HEK293 (cell line): Measurements from ENCODE around the gene ID1.
"Not testable (repeated sequence)": the region's sequence is repeated elsewhere in the genome, so short reads cannot be mapped to it uniquely, and the experiment has no call there.

Source experiments
- CTCF ChIA-PET: fragments of 350-600 bp; formaldehyde crosslinking; extraction: SDS; loops from one replicate; lab custom pipeline; 2021; ENCODE audit warnings: antibody characterized with exemption; lab: Yijun Ruan, JAX
- POLR2A ChIA-PET: fragments of 300-600 bp; formaldehyde crosslinking; extraction: SDS; loops from one replicate; lab custom pipeline; 2020; ENCODE audit warnings: antibody characterized with exemption, inconsistent platforms; lab: Yijun Ruan, JAX
- H3K27ac ChIP-seq: fragments of 200-500 bp; sonication (Bioruptor generic); 2 replicates; pipeline ENCODE4 v1.5.1; 2014; ENCODE audit warnings: low read depth, low read length, control low read depth, inconsistent platforms; ENCODE audit errors: extremely low read depth
- H3K36me3 ChIP-seq, 2 experiments: fragments of 200-500 bp in 1 of 2; sonication (Bioruptor generic) in 1 of 2; 1 replicate in 1 of 2; 2 replicates in 1 of 2; pipeline ENCODE4 v1.5.1; 2014 to 2017; ENCODE audit warnings: inconsistent platforms in 2 of 2, low read length in 2 of 2; ENCODE audit not compliant: control insufficient read depth in 2 of 2, insufficient read depth in 1 of 2
- H3K4me1 ChIP-seq: fragments of 200-500 bp; sonication (Bioruptor generic); 2 replicates; pipeline ENCODE4 v1.5.1; 2014; ENCODE audit warnings: mild to moderate bottlenecking, low read length, inconsistent platforms; ENCODE audit not compliant: control insufficient read depth, insufficient read depth
- H3K4me3 ChIP-seq: 2 replicates; pipeline ENCODE4 v1.5.1; 2011; ENCODE audit warnings: low read depth, mild to moderate bottlenecking, control low read depth, low read length, moderate library complexity
- H3K9me3 ChIP-seq: fragments of 200-500 bp; sonication (Bioruptor generic); 2 replicates; pipeline ENCODE4 v1.5.1; 2014; ENCODE audit warnings: low read depth, low read length, inconsistent platforms; ENCODE audit not compliant: control insufficient read depth, insufficient read depth
- FEZF1 ChIP-seq: fragments of 450-650 bp; formaldehyde crosslinking; IDR thresholded peaks from 2 replicates; pipeline ENCODE4 v1.5.1; 2016; ENCODE audit warnings: missing biosample characterization, missing genetic modification characterization
- GFI1B ChIP-seq: fragments of 450-650 bp; formaldehyde crosslinking; IDR thresholded peaks from 2 replicates; pipeline ENCODE4 v1.5.1; 2016; ENCODE audit warnings: missing biosample characterization, missing genetic modification characterization
- GLI2 ChIP-seq: fragments of 450-650 bp; formaldehyde crosslinking; IDR thresholded peaks from 2 replicates; pipeline ENCODE4; 2017; ENCODE audit warnings: missing biosample characterization, missing genetic modification characterization, low read depth, borderline replicate concordance
- GLIS1 ChIP-seq: fragments of 450-650 bp; formaldehyde crosslinking; IDR thresholded peaks from 2 replicates; pipeline ENCODE4 v1.5.1; 2016; ENCODE audit warnings: missing biosample characterization, missing genetic modification characterization
- HOXA7 ChIP-seq: sonication (generic); formaldehyde crosslinking; IDR thresholded peaks from 2 replicates; pipeline ENCODE4 v1.8.1; 2022; ENCODE audit warnings: missing genetic modification reagents, borderline replicate concordance
- PRDM10 ChIP-seq: fragments of 450-650 bp; formaldehyde crosslinking; IDR thresholded peaks from 2 replicates; pipeline ENCODE4 v1.5.1; 2016; ENCODE audit warnings: missing biosample characterization, missing genetic modification characterization
- RBAK ChIP-seq: fragments of 450-650 bp; formaldehyde crosslinking; IDR thresholded peaks from 2 replicates; pipeline ENCODE4 v1.5.1; 2016; ENCODE audit warnings: missing biosample characterization, missing genetic modification characterization
- ZBTB6 ChIP-seq: fragments of 450-650 bp; formaldehyde crosslinking; IDR thresholded peaks from 2 replicates; pipeline ENCODE4 v1.5.1; 2017; ENCODE audit warnings: missing biosample characterization, missing genetic modification characterization
- ZNF132 ChIP-seq: fragments of 450-650 bp; formaldehyde crosslinking; IDR thresholded peaks from 2 replicates; pipeline ENCODE4 v1.5.1; 2017; ENCODE audit warnings: missing biosample characterization, missing genetic modification characterization, borderline replicate concordance
- ZNF211 ChIP-seq: fragments of 450-650 bp; formaldehyde crosslinking; IDR thresholded peaks from 2 replicates; pipeline ENCODE4 v1.5.1; 2016; ENCODE audit warnings: low read depth, missing biosample characterization, missing genetic modification characterization
- ZNF274 ChIP-seq, 2 experiments: fragments of 200-500 bp in 1 of 2; fragments of 450-650 bp in 1 of 2; sonication (Bioruptor generic) in 1 of 2; formaldehyde crosslinking in 1 of 2; IDR thresholded peaks; 2 replicates each; pipeline versions ENCODE4 v1.5.1 to v1.6.1; 2014 to 2016; ENCODE audit warnings: borderline replicate concordance in 1 of 2, inconsistent platforms in 1 of 2, low read length in 1 of 2, missing biosample characterization in 1 of 2, missing genetic modification characterization in 1 of 2
- ZNF335 ChIP-seq: fragments of 450-650 bp; formaldehyde crosslinking; conservative IDR thresholded peaks from 2 replicates; pipeline ENCODE4 v1.5.1; 2016; ENCODE audit warnings: missing biosample characterization, missing genetic modification characterization
- ZNF561 ChIP-seq: fragments of 450-650 bp; IDR thresholded peaks from 2 replicates; pipeline ENCODE4 v1.5.1; 2018; ENCODE audit warnings: missing biosample characterization, missing genetic modification characterization, borderline replicate concordance
- ZNF664 ChIP-seq: fragments of 450-650 bp; formaldehyde crosslinking; IDR thresholded peaks from 2 replicates; pipeline ENCODE4 v1.5.1; 2016; ENCODE audit warnings: missing biosample characterization, missing genetic modification characterization

Gene ID1

GRCh38 chr20:31644701-31645100, 39.6 kb downstream of the ID1 start:
- Histone ChIP-seq H3K27ac (no peak overlapping the region), H3K9me3 (no peaks in the 10 kb centered on the region), H3K36me3 (no peaks in the 10 kb centered on the region), H3K4me3 (no peak overlapping the region), H3K4me1 (no peaks in the 10 kb centered on the region)
- CTCF ChIA-PET = interaction anchor here (2.3 to 2.9 kb wide), 2 partner anchors 10 to 78 kb away, joined by 12 to 15 read pairs; partner anchors contain the start of gene BCL2L1
- TF ChIP-seq HOXA7 (CRISPR knock-in tag) = no peak
- TF ChIP-seq ZNF664 (tag by site-specific recombination) = no peak
- TF ChIP-seq ZNF211 (tag by site-specific recombination) = no peak
- no peak for TF ChIP-seq ZNF561 (tag by site-specific recombination)
- no peak for TF ChIP-seq ZBTB6 (tag by site-specific recombination)
- TF ChIP-seq GFI1B (tag by site-specific recombination) = no peak
- TF ChIP-seq GLIS1 = peak; percentile 27; the same call in 1 of the 2 replicates
- POLR2A ChIA-PET = no interaction called here

GRCh38 chr20:31648104-31648503, 43.0 kb downstream of the ID1 start:
- POLR2A ChIA-PET = interaction anchor here (0.6 kb wide), 1 partner anchor 187 kb away, joined by 3 read pairs; no protein-coding TSS in a partner anchor
- H3K36me3 ChIP-seq, H3K27ac ChIP-seq, H3K4me1 ChIP-seq, H3K9me3 ChIP-seq, H3K4me3 ChIP-seq: not testable (repeated sequence)
- TF ChIP-seq PRDM10 (tag by site-specific recombination) = peak; percentile 29; the same call in 1 of the 2 replicates
- CTCF ChIA-PET = interaction anchor here (1.9 to 2.4 kb wide), 3 partner anchors 14 to 76 kb away, joined by 6 to 12 read pairs (median 11); no protein-coding TSS in a partner anchor

GRCh38 chr20:31652917-31653396, 47.9 kb downstream of the ID1 start:
- Histone ChIP-seq H3K4me1 (no peaks in the 10 kb centered on the region), H3K36me3 (no peaks in the 10 kb centered on the region), H3K27ac (no peak overlapping the region), H3K4me3 (no peak overlapping the region), H3K9me3 (no peaks in the 10 kb centered on the region)
- TF ChIP-seq RBAK (tag by site-specific recombination) (no peak), ZNF132 (tag by site-specific recombination) (no peak), ZNF274 (IDR thresholded peaks at IDR 0.05; ENCODE audit: low read length) (no peak), ZNF274 (tag by site-specific recombination; IDR thresholded peaks at IDR 0.05; ENCODE audit: borderline replicate concordance) (no peak), ZNF335 (tag by site-specific recombination) (peak; percentile 83), GLI2 (tag by site-specific recombination) (no peak), FEZF1 (tag by site-specific recombination) (peak; percentile 29; the same call in 1 of the 2 replicates)
- ChIA-PET POLR2A (no interaction called here), CTCF (interaction anchor here (0.8 to 1.5 kb wide), 3 partner anchors 8 to 71 kb away, joined by 3 to 7 read pairs (median 4); no protein-coding TSS in a partner anchor)
